HepG2 (cell line): ENCODE results near the gene WDR82. TPM values are rescaled to one million over a fixed set of nuclear protein-coding genes. Genes with fewer than 3 reads are reported as not detected.

ENCODE experiments used
- ARHGAP35 ChIP-seq: sonication (generic); formaldehyde crosslinking; IDR thresholded peaks from 2 replicates; pipeline ENCODE4 v1.9.0; 2022; ENCODE audit warnings: mild to moderate bottlenecking, inconsistent platforms, moderate library complexity, missing genetic modification reagents, borderline replicate concordance
- ATAD3A ChIP-seq: sonication (generic); formaldehyde crosslinking; IDR thresholded peaks from 2 replicates; pipeline ENCODE4 v1.4.0; 2020; ENCODE audit warnings: missing genetic modification reagents
- ATF2 ChIP-seq: sonication (generic); formaldehyde crosslinking; IDR thresholded peaks from 2 replicates; pipeline ENCODE4 v1.4.0; 2020; ENCODE audit warnings: missing genetic modification reagents
- CBX5 ChIP-seq: sonication (generic); formaldehyde crosslinking; IDR thresholded peaks from 2 replicates; pipeline ENCODE4 v1.4.0; 2020; ENCODE audit warnings: missing genetic modification reagents, borderline replicate concordance
- DR1 ChIP-seq: sonication (generic); formaldehyde crosslinking; IDR thresholded peaks from 2 replicates; pipeline ENCODE4 v1.8.0; 2021; ENCODE audit warnings: mild to moderate bottlenecking, missing genetic modification reagents, inconsistent platforms
- ELF1 ChIP-seq: sonication (generic); formaldehyde crosslinking; IDR thresholded peaks from 2 replicates; pipeline ENCODE4 v1.4.0; 2020; ENCODE audit warnings: missing genetic modification reagents
- HNF1B ChIP-seq: sonication (generic); formaldehyde crosslinking; IDR thresholded peaks from 2 replicates; pipeline ENCODE4 v1.5.1; 2020; ENCODE audit warnings: mild to moderate bottlenecking, moderate library complexity, missing genetic modification reagents
- HNRNPK ChIP-seq: fragments of 200-400 bp; formaldehyde crosslinking; IDR thresholded peaks from 2 replicates; pipeline ENCODE4 v1.6.1; 2018; ENCODE audit warnings: low read length, low read depth, moderate library complexity, mild to moderate bottlenecking; ENCODE audit not compliant: poor library complexity, severe bottlenecking
- HOXA7 ChIP-seq: sonication (generic); formaldehyde crosslinking; IDR thresholded peaks from 2 replicates; pipeline ENCODE4 v1.8.1; 2022; ENCODE audit warnings: mild to moderate bottlenecking, missing genetic modification reagents, moderate library complexity
- KLF16 ChIP-seq, 2 experiments: sonication (generic) in 1 of 2; formaldehyde crosslinking in 1 of 2; IDR thresholded peaks; 2 replicates each; pipeline versions ENCODE4 v1.6.1 to v1.8.0; 2016 to 2023; ENCODE audit warnings: missing genetic modification reagents in 2 of 2, missing compliant biosample characterization in 1 of 2
- PRMT3 ChIP-seq: sonication (generic); formaldehyde crosslinking; IDR thresholded peaks from 2 replicates; pipeline ENCODE4 v1.8.1; 2022; ENCODE audit warnings: low read depth, mild to moderate bottlenecking, moderate library complexity, missing genetic modification reagents, borderline replicate concordance
- SNRNP70 ChIP-seq: fragments of 200-400 bp; formaldehyde crosslinking; IDR thresholded peaks from 2 replicates; pipeline ENCODE4 v1.6.1; 2017; ENCODE audit warnings: mild to moderate bottlenecking, low read depth, low read length, moderate library complexity
- SP140L ChIP-seq: sonication (generic); formaldehyde crosslinking; IDR thresholded peaks from 2 replicates; pipeline ENCODE4 v1.4.0; 2020; ENCODE audit warnings: missing genetic modification reagents, borderline replicate concordance
- TP53 ChIP-seq: sonication (generic); formaldehyde crosslinking; conservative IDR thresholded peaks from 2 replicates; pipeline ENCODE4 v1.4.0; 2020; ENCODE audit warnings: missing genetic modification reagents
- ZNF616 ChIP-seq: sonication (generic); formaldehyde crosslinking; IDR thresholded peaks from 2 replicates; pipeline ENCODE4 v1.5.0; 2020; ENCODE audit warnings: low read depth, mild to moderate bottlenecking, missing genetic modification reagents
- polyA plus RNA-seq, 8 experiments: library from polyadenylated mRNA; depleted of rRNA in 3 of 8; stranded (reverse) in 7 of 8; unstranded in 1 of 8; fragments of >200 nt; fragmentation: Illumina TruSeq in 4 of 8; extraction: Trizol in 4 of 8; gene quantifications; 2 replicates each; pipeline versions ENCODE4 v1.2.1 to v1.2.3, GENCODE V29; 2011 to 2016; ENCODE audit warnings: low read depth in 4 of 8, missing spikeins in 1 of 8, mixed read lengths in 1 of 8; ENCODE audit not compliant: insufficient read depth in 1 of 8
- total RNA-seq, 5 experiments: library from RNA; depleted of rRNA; stranded (reverse); fragments of >200 nt; fragmentation: Illumina TruSeq; extraction: Trizol; gene quantifications; 2 replicates each; pipeline ENCODE4 v1.2.3, GENCODE V29; 2016; ENCODE audit warnings: low read depth in 1 of 5
- TF ChIP-seq, protein P1 (sequence below), 2 experiments: sonication (generic) in 1 of 2; formaldehyde crosslinking in 1 of 2; IDR thresholded peaks; 2 replicates each; pipeline versions ENCODE4 v1.6.1 to v1.9.0; 2014 to 2022; ENCODE audit warnings: antibody characterized with exemption in 1 of 2, borderline replicate concordance in 1 of 2, inconsistent platforms in 1 of 2, low read depth in 1 of 2, missing genetic modification reagents in 1 of 2
- TF ChIP-seq, protein P2 (sequence below): sonication (generic); formaldehyde crosslinking; IDR thresholded peaks from 2 replicates; pipeline ENCODE4 v1.8.0; 2023; ENCODE audit warnings: mild to moderate bottlenecking, missing genetic modification reagents

The WDR82 gene
- total and polyA plus RNA-seq, 2 of the 13 experiments (the other 11 are each of a cell fraction or from before 2014, with no cell fraction given) = 39.1 to 59.5 TPM

GRCh38 chr3:52238193-52238760, 40.2 kb downstream of the WDR82 start (continued):
- TF ChIP-seq, protein P1, sequence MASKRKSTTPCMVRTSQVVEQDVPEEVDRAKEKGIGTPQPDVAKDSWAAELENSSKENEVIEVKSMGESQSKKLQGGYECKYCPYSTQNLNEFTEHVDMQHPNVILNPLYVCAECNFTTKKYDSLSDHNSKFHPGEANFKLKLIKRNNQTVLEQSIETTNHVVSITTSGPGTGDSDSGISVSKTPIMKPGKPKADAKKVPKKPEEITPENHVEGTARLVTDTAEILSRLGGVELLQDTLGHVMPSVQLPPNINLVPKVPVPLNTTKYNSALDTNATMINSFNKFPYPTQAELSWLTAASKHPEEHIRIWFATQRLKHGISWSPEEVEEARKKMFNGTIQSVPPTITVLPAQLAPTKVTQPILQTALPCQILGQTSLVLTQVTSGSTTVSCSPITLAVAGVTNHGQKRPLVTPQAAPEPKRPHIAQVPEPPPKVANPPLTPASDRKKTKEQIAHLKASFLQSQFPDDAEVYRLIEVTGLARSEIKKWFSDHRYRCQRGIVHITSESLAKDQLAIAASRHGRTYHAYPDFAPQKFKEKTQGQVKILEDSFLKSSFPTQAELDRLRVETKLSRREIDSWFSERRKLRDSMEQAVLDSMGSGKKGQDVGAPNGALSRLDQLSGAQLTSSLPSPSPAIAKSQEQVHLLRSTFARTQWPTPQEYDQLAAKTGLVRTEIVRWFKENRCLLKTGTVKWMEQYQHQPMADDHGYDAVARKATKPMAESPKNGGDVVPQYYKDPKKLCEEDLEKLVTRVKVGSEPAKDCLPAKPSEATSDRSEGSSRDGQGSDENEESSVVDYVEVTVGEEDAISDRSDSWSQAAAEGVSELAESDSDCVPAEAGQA (IDR thresholded peaks at IDR 0.05; ENCODE audit: low read depth) = 0 out of 2 replicates have a peak, but pooled peaks have one; percentile 9
- TF ChIP-seq, protein P1 (CRISPR knock-in tag; IDR thresholded peaks at IDR 0.05; ENCODE audit: borderline replicate concordance) = no peak
- TF ChIP-seq SNRNP70 = no peak
- TF ChIP-seq HNF1B (CRISPR knock-in tag) = peak; percentile 62; the same call in 1 of the 2 replicates
- no peak for TF ChIP-seq HNRNPK
- TF ChIP-seq, protein P2, sequence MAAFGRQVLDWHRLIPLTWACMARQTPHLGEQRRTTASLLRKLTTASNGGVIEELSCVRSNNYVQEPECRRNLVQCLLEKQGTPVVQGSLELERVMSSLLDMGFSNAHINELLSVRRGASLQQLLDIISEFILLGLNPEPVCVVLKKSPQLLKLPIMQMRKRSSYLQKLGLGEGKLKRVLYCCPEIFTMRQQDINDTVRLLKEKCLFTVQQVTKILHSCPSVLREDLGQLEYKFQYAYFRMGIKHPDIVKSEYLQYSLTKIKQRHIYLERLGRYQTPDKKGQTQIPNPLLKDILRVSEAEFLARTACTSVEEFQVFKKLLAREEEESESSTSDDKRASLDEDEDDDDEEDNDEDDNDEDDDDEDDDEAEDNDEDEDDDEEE (CRISPR knock-in tag) = no peak
- TF ChIP-seq KLF16 (CRISPR knock-in tag; IDR thresholded peaks at IDR 0.05) = peak in 1 of 2 experiments; percentile 82; a peak in 1 of 4 replicates
- no peak for TF ChIP-seq ATF2 (CRISPR knock-in tag)
- TF ChIP-seq ZNF616 (CRISPR knock-in tag) = no peak
- TF ChIP-seq SP140L = no peak
- no peak for TF ChIP-seq DR1 (CRISPR knock-in tag)
- no peak for TF ChIP-seq ARHGAP35 (CRISPR knock-in tag)
- TF ChIP-seq ATAD3A (CRISPR knock-in tag) = no peak
- TF ChIP-seq CBX5 (CRISPR knock-in tag) = peak; percentile 44; the same call in 1 of the 2 replicates
- no peak for TF ChIP-seq HOXA7 (CRISPR knock-in tag)
- peak; percentile 79 for TF ChIP-seq ELF1
- TF ChIP-seq PRMT3 (CRISPR knock-in tag) = no peak
- TF ChIP-seq TP53 (CRISPR knock-in tag) = no peak
